Activated CD4-positive, CD25-positive, alpha-beta regulatory T cell treated with anti-CD3 and anti-CD28 coated beads, Interleukin-2, amount 50 U/mL, for 72 hours (primary cell): Measurements from ENCODE around the gene ORM2.
"Not testable (repeated sequence)": the region's sequence is repeated elsewhere in the genome, so short reads cannot be mapped to it uniquely, and the experiment has no call there.

Experiments used
- DNase-seq: peaks from one replicate; pipeline ENCODE4 v3.0.0; 2021

Gene ORM2

GRCh38 chr9:114314881-114315722 lies 14.6 kb upstream of the ORM2 start:
- DNase-seq: no peak

- no peak for DNase-seq
Observed at GRCh38 chr9:114315723-114316363, 13.8 kb upstream of the ORM2 start.

GRCh38 chr9:114316605-114317230 lies 13.0 kb upstream of the ORM2 start:
- DNase-seq: no peak

GRCh38 chr9:114317665-114318357 lies 11.9 kb upstream of the ORM2 start:
- no peak for DNase-seq

- no peak for DNase-seq
Observed at GRCh38 chr9:114318416-114318815, 11.3 kb upstream of the ORM2 start.

- no peak for DNase-seq
Observed at GRCh38 chr9:114319147-114319546, 10.5 kb upstream of the ORM2 start.

GRCh38 chr9:114320710-114321109 lies 9.0 kb upstream of the ORM2 start:
- DNase-seq: not testable (repeated sequence)

GRCh38 chr9:114321759-114322158 lies 7.9 kb upstream of the ORM2 start:
- DNase-seq: no peak

- DNase-seq: not testable (repeated sequence)
Observed at GRCh38 chr9:114322160-114322818, 7.4 kb upstream of the ORM2 start.

GRCh38 chr9:114322831-114323531 lies 6.7 kb upstream of the ORM2 start, which contains the start of gene ORM1:
TSS of gene ORM1 (plus strand) at chr9:114323098. CDS start at chr9:114323134, 36 bp downstream.
- DNase-seq: not testable (repeated sequence)

GRCh38 chr9:114323849-114324248 lies 5.8 kb upstream of the ORM2 start:
- DNase-seq: not testable (repeated sequence)

- DNase-seq: no peak
Observed at GRCh38 chr9:114324492-114324891, 5.2 kb upstream of the ORM2 start.

GRCh38 chr9:114324965-114325364 lies 4.7 kb upstream of the ORM2 start:
- not testable (repeated sequence) for DNase-seq

GRCh38 chr9:114325684-114326254 lies 3.9 kb upstream of the ORM2 start:
- not testable (repeated sequence) for DNase-seq

- no peak for DNase-seq
Observed at GRCh38 chr9:114327749-114328148, 1.9 kb upstream of the ORM2 start.

GRCh38 chr9:114328357-114328820 lies 1.3 kb upstream of the ORM2 start:
- DNase-seq: not testable (repeated sequence)

GRCh38 chr9:114328937-114329624 lies 588 bp upstream of the ORM2 start:
- not testable (repeated sequence) for DNase-seq

- DNase-seq: no peak
Observed at GRCh38 chr9:114330636-114331035, 967 bp downstream of the ORM2 start.

- not testable (repeated sequence) for DNase-seq
Observed at GRCh38 chr9:114331229-114332195, 1.8 kb downstream of the ORM2 start.
